Epithelial cell of proximal tubule (primary cell): ENCODE results near the gene SRXN1. TPM values are rescaled to one million over a fixed set of nuclear protein-coding genes. Genes with fewer than 3 reads are reported as not detected.

Experiments used
- DNase-seq: peaks from one replicate; pipeline ENCODE4 v3.0.0-alpha.2; 2011; ENCODE audit warnings: low read depth
- H3K4me3 ChIP-seq: 2 replicates; pipeline ENCODE4 v1.5.1; 2011; ENCODE audit warnings: low read depth, mild to moderate bottlenecking, low read length
- CTCF ChIP-seq: conservative IDR thresholded peaks from 2 replicates; pipeline ENCODE4 v1.5.1; 2012; ENCODE audit warnings: low read depth, mild to moderate bottlenecking, low read length
- total RNA-seq: library from RNA; depleted of rRNA; stranded (reverse); fragments of >200 nt; gene quantifications from 2 replicates; pipeline ENCODE4 v1.2.3, GENCODE V29; 2015

SRXN1 gene
- total RNA-seq, 1 donor from 2014 or later = 35.4 TPM

GRCh38 chr20:611843-612185, 41.2 kb downstream of the SRXN1 start:
- TF ChIP-seq CTCF = no peak

GRCh38 chr20:611047-611842, 41.8 kb downstream of the SRXN1 start:
- no peak for TF ChIP-seq CTCF
- DNase-seq = no peak

More at GRCh38 chr20:611843-612185, 41.2 kb downstream of the SRXN1 start:
- no peak overlapping the region for H3K4me3 ChIP-seq
- DNase-seq = no peak

GRCh38 chr20:610130-611046, 42.6 kb downstream of the SRXN1 start, which contains the start of gene TCF15:
Gene TCF15 (minus strand): TSS chr20:610309. CDS start chr20:610237, 72 bp downstream.
- no peak for TF ChIP-seq CTCF
- no peak within 1 kb of the TSS for H3K4me3 ChIP-seq
- no peak for DNase-seq

More at GRCh38 chr20:611047-611842, 41.8 kb downstream of the SRXN1 start:
- H3K4me3 ChIP-seq = no peak overlapping the region

- TF ChIP-seq CTCF = no peak
- no peak for DNase-seq
- no peak overlapping the region for H3K4me3 ChIP-seq
These were observed 43.5 kb downstream of the SRXN1 start for GRCh38 chr20:609371-609964.

GRCh38 chr20:608970-609369, 44.0 kb downstream of the SRXN1 start:
- TF ChIP-seq CTCF = no peak
- DNase-seq = no peak

GRCh38 chr20:607476-607875, 45.5 kb downstream of the SRXN1 start:
- TF ChIP-seq CTCF = no peak
- DNase-seq = no peak
- no peak overlapping the region for H3K4me3 ChIP-seq

More at GRCh38 chr20:608970-609369, 44.0 kb downstream of the SRXN1 start:
- H3K4me3 ChIP-seq = no peak overlapping the region
